GM18520 (cell line): ENCODE data around the gene TRIM24.
"Not testable (repeated sequence)": the region's sequence is repeated elsewhere in the genome, so short reads cannot be mapped to it uniquely, and the experiment has no call there.

Source experiments
- ATAC-seq: cut with Tn5 transposase; IDR thresholded peaks from one replicate; pipeline ENCODE4 v1.9.1; 2021; ENCODE audit not compliant: unreplicated experiment

TRIM24 gene

DNA sequence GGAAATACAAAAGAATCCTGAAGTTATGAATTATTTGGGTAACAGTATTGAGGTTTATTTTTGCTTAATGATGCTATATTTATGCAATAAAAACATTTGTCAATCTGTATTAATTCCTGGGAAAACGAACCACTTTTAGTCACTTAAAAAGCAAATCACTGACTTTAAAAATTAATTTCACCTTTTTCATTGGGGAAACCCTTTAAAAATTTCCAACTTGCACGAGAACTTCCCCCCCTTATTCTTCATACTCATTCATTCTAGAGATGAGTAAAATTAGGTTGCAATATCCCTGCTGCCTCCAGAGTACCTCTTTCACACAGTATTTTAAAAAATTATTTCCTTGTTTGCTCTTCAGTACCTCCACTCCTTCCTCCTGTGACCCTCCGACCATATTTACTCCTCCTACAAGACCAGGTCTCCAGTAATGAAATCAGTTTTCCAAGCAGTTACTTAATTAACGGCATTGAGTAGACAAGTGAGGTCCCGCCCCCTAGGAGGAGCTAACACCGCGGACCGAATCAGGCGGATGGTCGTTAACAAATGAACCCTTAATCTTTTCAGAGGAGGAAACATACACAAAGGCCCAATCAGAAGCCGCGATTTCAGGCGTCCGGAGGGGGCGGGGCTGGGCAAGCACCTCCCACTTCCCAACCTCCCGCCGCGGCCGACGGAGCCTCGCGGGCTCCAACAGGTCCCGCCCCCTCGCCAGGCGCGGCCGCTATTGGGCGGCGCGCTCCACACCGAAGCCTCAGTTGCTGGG is 465 bp upstream of the TRIM24 start:
- peak; percentile 72 for ATAC-seq

DNA sequence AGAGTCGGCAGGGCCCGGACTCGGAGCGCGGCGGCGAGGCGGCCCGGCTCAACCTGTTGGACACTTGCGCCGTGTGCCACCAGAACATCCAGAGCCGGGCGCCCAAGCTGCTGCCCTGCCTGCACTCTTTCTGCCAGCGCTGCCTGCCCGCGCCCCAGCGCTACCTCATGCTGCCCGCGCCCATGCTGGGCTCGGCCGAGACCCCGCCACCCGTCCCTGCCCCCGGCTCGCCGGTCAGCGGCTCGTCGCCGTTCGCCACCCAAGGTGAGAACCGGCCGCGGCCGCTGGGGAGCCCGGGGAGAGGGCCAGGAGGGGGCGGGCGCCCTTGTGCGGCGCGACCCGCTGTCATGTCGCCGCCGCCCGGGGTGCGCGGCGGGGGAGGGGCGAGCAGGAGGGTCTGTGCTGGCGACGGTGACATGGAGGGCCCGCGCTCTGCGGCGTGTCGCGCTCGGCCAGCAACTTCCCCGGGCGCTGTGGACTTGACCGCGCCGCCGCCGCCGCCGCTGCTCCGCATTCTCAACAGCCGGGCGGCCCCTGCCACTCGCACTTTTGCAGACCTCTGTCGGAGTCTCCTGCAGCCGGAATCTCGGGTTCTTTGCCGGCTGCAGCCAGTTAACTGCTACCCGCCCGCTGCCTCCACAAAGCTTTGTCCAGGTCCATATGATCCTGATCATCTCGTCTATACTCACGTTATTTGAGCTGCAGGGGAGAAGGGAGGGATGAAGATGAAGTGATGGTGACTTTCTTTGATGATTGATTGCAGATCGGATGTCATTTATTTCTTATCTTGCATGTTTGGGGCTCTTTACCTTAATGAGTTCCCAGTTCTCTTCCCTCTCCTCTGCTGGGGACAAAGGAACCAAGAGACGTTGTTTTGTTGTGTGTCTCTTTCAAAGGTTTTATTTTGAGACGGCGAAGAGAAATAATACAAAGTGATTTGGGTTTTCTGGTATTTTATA is 869 bp downstream of the TRIM24 start:
- ATAC-seq = peak; percentile 28

DNA sequence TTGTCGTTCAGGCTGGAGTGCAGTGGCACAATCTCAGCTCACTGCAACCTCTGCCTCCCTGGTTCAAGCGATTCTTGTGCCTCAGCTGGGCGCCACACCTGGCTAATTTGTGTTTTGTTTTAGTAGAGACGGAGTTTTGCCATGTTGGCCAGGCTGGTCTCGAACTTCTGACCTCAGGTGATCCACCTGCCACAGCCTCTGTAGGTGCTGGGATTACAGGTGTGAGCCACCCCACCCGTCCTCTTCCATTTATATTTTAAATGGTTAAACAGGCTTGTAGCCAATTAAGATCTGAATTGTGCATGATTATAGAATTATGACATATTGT is 3.2 kb downstream of the TRIM24 start:
- ATAC-seq = not testable (repeated sequence)

DNA sequence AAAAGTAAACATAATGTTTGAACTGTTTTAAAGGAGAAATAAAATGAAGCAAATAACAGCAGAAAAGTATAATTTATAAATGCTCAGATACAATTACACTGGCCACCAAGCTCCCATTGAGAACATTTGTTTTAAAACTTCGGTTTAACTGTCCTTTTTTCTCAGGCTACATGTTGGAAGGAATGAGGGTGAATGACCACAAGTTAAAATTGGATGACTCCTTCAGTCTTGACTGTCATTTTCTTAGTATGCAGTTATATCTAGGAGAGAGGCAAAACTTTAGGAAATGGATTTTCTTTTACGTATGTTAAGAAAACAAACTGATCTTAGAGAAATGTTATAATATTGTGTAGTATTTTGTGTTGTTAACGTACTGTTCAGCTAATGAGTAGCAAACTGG is 5.0 kb downstream of the TRIM24 start:
- no peak for ATAC-seq

DNA sequence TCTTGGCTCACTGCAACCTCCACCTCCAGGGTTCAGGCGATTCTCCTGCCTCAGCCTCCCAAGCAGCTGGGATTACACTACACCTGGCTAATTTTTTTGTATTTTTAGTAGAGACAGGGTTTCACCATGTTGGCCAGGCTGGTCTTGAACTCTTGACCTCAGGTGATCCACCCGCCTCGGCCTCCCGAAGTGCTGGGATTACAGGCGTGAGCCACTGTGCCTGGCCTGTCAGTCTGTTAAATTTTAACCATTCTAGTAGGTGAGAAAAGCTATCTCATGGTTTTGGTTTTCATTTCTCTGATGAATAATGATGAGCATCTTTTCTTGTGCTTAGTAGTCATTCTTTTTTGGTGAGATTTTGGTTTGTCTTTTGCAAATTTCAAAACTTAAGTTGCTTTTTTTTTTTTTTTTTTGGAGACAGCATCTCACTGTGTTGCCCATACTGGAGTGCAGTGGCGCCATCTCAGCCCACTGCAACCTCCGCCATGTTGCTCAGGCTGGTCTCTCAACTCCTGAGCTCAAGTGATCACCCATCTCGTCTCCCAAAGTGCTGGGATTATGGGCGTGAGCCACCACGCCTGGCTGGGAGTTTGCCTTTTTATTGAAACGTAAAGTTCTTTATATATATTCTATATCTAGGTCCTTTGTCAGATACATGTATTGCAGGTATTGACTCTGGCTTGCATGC is 6.2 kb downstream of the TRIM24 start:
- peak; percentile 95 for ATAC-seq

DNA sequence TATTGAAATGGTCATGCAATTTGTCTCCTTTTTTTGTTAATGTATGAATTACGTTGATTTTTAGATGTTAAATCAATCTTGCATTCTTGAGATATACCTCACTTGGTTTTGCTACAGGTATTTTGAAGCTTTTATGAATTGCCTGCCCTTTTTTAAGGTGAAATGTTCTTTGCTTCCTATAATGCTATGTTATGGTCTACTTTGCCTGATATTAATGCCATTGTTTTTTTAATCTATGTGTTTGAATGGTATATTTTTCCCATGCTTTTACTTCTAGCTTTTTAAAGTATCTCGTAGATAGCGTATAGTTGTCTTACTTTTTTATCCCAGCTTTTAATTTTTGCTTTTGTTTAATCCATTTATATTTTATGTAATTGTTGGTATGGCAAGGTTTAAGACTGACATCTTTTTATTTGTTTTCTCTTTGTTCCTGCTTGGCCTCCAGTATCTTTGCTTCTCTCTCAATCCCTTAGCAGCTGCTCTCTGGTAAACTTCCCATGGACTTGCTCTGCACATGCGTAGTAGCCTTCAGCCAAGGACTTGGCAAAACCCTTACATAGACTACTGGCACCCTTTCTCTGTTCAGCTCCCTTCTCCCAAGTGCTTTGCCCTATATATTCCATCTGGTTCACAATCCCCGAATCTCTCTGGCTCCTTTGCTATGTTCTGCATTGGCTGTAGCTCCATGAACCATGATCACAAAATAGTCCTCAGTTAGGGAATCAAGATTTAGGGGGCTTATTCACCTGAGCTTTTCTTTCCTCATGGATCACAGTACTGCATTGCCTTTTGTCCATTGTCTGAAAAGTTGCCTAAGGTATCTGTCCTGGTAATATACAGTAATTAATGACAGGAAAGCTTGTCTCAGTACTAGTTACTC is 8.4 kb downstream of the TRIM24 start:
- ATAC-seq = no peak

DNA sequence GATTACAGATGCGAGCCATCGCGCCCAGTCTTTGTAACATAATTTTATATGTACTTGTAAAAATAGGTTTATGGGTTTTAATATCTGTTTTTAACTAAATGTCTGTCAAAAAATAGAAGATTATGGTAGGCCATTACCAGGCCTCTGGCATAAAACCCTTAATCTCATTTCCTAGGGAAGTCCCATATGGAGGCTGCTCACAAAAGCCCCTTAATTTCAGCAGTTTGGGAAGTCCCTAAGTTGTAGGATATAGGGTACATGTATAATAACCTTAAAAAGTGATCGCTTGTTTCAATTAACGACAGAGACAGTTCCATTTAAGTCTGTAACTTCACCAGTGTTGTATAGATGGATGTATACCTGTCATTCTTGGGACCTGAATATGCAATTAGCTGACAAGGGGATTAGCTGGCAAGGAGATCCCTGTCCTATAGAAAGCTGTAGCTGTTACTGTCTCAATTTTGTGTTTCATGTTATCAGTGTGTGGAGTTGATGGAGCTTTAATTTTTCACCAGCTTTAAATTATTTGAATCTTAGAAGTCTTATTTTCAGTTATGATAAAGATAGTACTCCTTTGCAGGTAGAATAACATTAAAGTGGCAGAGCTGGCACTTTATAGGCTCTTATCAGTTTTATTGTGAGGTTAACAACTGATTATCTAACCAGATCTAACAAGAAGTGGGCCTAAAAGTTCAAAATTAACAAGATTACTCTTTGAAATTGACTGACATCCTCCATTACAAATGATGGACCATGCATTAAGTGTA is 10.5 kb downstream of the TRIM24 start:
- ATAC-seq = no peak

DNA sequence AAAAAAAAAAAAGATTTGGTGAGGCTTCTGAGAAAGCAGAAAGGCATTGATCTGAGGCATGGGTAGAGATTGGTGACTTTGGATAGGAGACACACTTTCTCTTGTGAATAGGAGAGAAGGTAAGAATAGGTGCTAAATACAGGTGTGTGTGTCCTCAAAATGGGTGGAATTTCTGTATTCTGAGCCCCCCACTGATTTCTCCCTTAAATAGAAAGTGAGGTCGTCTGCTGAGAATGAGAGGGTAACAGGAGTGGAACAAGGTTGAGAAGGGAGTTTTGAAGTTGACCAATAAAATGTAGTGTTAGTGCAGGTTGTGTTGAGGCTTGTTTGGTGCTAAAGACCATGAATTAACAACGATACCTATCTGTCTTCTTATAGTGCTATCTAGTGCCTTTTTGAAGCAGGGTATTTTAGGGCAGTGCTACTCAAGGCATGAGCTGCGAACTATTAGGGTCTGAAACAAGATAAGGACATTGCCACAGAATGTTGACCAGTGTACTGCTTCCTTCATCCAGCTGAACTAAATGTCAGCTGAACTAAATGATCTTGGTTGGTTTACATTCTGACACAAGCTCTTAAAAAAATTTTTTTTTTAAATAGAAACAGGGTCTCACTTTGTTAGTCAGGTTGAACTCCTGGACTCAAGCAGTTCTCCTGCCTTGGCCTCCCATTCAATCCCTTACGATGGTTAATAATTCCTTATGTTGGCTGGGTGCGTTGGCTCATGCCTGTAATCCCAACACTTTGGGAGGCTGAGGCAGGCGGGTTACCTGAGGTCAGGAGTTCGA is 12.4 kb downstream of the TRIM24 start:
- no peak for ATAC-seq

DNA sequence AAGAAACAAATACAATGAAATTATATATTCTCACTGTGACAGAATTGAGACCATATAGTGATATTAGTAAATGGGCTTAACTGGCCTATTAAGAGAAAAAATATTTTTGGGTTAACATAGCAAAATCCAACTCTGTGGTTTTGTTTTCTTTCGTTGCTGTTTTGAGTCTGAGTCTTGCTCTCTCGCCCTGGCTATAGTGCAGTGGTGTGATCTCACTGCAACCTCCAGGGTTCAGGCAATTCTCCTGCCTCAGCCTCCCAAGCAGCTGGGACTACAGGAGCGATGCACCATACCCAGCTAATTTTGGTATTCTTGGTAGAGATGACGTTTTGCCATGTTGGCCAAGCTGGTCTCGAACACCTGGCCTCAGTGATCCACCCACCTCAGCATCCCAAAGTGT is 15.3 kb downstream of the TRIM24 start:
- no peak for ATAC-seq

DNA sequence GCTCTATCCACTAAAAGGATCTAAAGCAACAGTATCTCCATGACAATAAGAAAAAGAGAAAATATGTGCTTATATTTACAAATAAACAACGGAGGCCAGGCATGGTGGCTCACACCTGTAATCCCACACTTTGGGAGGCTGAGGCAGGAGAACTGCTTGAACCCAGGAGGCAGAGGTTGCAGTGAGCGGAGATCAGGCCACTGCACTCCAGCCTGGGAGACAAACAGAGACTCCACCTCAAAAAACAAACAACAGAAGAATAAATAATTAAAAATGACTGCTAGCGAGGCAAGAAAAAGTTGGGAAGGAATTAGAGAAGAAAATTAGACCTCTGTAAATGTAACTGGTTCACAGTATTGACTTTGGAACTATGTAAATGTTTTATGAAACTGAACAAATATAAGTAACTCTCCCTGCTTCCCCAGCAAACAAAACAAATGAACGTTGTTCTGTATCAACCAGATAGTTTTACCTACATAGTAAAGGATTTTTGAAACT is 17.1 kb downstream of the TRIM24 start:
- no peak for ATAC-seq

DNA sequence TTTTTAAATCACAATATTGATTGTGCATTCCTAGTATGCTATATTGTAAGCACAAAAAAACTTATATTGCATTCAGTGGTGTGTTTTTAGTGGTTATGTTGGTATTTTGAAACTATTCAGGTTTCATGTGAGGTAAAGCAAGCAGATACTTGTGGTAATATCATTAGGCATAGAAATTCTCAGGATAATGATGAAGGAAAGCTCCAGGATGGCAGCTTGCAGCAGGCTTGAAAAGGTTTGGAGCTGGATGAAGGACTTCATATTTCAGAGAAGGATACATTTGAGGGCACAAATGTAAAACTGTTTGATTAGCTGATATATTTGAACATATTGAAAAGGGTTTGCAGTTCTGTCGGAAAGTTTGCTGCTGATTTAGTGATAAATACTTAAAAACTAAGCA is 17.5 kb downstream of the TRIM24 start:
- no peak for ATAC-seq

DNA sequence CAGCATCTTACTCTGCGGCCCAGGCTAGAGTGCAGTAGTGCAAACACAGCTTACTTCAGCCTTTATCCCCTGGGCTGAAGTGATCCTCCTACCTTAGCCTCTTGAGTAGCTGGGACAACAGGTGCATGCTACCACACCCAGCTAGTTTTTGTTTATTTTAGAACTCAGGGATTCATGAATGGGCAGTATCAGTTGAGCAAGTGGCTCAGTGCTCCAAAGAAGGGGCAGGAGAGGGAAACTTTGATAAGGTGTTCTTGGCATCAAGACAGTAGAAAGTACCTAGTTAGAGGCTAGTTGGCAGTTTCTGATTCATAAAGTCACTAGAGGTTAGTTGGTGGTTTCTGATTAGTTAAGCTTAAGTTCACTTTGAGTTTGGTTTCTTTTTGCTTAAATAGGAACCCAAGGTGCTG is 18.4 kb downstream of the TRIM24 start:
- ATAC-seq = peak; percentile 85

DNA sequence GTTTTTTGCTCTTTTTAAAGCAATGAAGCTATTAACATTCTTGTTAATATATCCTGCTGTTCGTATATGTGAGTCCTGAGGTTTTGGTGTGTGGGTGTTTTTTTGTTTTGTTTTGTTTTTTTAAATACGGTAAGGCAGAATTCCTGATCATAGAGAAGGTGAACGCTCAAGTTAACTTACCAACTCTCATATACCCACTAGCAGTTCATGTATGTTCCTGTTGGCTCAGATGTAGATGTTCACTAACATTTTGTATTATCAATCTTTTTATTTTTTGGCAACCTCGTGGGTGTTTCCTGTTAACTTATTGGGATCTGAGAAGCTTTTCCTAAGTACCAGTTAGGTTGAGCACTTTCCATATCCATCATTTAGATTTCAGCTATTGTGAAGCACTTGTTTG is 20.5 kb downstream of the TRIM24 start:
- no peak for ATAC-seq

DNA sequence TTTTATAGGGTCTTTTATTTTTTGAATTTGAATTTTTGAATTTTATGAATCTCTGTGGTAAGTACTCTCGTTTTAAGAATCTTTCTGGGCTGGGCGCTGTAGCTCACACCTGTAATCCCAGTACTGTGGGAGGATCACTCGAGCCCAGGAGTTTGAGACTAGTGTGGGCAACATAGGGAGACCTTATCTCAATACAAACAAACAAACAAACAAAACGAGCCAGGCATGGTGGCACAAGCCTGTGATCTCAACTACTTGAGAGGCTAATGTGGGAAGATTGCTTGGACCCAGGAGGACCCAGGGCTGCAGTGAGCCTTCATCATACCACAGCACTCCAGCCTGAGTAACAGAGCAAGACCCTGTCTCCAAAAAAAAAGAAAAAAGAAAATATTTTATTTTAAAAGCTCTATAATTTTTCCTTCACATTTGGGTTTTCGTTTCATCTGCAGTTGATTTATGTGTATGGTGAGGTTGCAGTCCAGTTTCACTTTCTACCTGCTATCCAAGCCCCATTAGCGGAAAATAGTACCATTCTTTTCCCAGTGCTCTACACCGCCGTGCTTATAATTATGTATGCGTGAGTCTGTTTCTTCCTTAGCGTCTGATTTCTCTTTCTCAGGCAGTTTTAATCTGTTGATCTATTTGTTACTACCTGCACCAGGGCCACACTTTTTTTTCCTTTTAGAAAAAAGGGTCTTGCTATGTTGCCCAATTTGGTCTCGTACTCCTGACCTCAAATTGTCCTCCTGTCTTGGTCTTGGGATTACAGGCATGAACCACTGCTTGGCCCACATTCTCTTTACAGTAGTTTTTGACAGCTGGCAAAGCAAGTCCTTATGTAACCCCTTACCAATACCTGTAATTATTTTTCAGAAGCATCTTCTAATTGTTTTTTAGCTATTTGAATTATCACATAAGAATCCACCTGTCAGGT is 21.7 kb downstream of the TRIM24 start:
- no peak for ATAC-seq

DNA sequence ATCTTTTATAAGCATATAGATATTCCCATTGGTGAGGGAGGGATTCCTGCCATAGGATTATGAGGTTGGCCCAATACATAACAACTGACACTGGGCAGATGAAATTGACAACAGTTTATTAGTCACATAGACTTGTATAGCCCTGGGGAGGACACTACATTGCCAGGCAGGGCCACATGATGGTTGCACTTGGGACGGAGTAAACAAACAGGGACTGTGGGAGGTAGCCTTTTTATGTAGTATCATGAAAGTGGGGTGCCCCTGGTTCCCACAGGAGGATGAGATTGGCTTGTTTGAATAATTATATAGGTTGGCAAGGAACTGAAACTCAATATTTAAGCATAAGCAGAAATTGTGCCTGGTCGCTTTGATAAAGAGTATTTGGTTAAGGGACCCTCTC is 23.5 kb downstream of the TRIM24 start:
- ATAC-seq = no peak

DNA sequence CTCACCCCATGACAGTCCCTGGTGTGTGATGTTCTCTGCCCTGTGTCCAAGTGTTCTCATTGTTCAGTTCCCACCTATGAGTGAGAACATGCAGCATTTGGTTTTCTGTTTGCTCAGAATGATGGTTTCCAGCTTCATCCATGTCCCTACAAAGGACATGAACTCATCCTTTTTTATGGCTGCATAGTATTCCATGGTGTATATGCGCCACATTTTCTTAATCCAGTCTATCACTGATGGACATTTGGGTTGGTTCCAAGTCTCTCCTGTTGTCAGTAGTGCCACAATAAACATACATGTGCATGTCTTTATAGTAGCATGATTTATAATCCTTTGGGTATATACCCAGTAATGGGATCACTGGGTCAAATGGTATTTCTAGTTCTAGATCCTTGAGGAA is 25.4 kb downstream of the TRIM24 start:
- ATAC-seq = not testable (repeated sequence)

DNA sequence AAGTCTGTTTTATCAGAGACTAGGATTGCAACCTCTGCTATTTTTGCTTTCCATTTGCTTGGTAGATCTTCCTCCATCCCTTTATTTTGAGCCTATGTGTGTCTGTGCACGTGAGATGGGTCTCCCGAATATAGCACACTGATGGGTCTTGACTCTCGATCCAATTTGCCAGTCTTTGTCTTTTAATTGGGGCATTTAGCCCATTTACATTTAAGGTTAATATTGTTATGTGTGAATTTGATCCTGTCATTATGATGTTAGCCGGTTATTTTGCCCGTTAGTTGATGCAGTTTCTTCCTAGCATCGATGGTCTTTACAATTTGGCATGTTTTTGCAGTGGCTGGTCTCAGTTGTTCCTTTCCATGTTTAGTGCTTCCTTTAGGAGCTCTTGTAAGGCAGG is 29.1 kb downstream of the TRIM24 start:
- ATAC-seq = not testable (repeated sequence)
